HepG2 (cell line): Measurements from ENCODE around the gene HMBS. TPM values are rescaled to one million over a fixed set of nuclear protein-coding genes. Genes with fewer than 3 reads are reported as not detected.

Experiments used
- BCL6 ChIP-seq: IDR thresholded peaks from 2 replicates; pipeline ENCODE4 v1.6.1; 2016; ENCODE audit warnings: missing genetic modification reagents, missing compliant biosample characterization
- CBX2 ChIP-seq, 2 experiments: fragments of 200-600 bp in 1 of 2; sonication (generic); formaldehyde crosslinking in 1 of 2; IDR thresholded peaks; 2 replicates each; pipeline versions ENCODE4 v1.7.0 to v1.8.1; 2018 to 2022; ENCODE audit warnings: low read depth in 2 of 2, low read length in 1 of 2, mild to moderate bottlenecking in 1 of 2, missing genetic modification reagents in 1 of 2
- ETV5 ChIP-seq: IDR thresholded peaks from 2 replicates; pipeline ENCODE4 v1.6.1; 2018; ENCODE audit warnings: missing biosample characterization, missing genetic modification reagents, inconsistent platforms, borderline replicate concordance
- IKZF1 ChIP-seq: fragments of 450-650 bp; IDR thresholded peaks from 2 replicates; pipeline ENCODE4 v1.7.1; 2016
- MEF2D ChIP-seq: sonication (generic); formaldehyde crosslinking; IDR thresholded peaks from 2 replicates; pipeline ENCODE4 v1.5.1; 2020; ENCODE audit warnings: mild to moderate bottlenecking, missing genetic modification reagents
- MLX ChIP-seq: IDR thresholded peaks from 2 replicates; pipeline ENCODE4 v1.6.1; 2016
- NCOA2 ChIP-seq: sonication (generic); formaldehyde crosslinking; IDR thresholded peaks from 2 replicates; pipeline ENCODE4 v1.8.0; 2022; ENCODE audit warnings: inconsistent platforms
- NFIC ChIP-seq: IDR thresholded peaks from 2 replicates; pipeline ENCODE4 v1.6.1; 2012; ENCODE audit warnings: mild to moderate bottlenecking, low read length, inconsistent platforms
- NONO ChIP-seq, 2 experiments: fragments of 450-650 bp in 1 of 2; sonication (generic) in 1 of 2; formaldehyde crosslinking in 1 of 2; IDR thresholded peaks in 1 of 2; conservative IDR thresholded peaks in 1 of 2; 2 replicates each; pipeline versions ENCODE4 v1.6.1 to v1.8.0; 2017 to 2022; ENCODE audit warnings: mild to moderate bottlenecking in 1 of 2, missing genetic modification reagents in 1 of 2, moderate library complexity in 1 of 2
- RAD51 ChIP-seq: fragments of 450-650 bp; IDR thresholded peaks from 2 replicates; pipeline ENCODE4 v1.6.1; 2016; ENCODE audit warnings: borderline replicate concordance
- RARG ChIP-seq: sonication (generic); formaldehyde crosslinking; IDR thresholded peaks from 2 replicates; pipeline ENCODE4 v1.4.0; 2020; ENCODE audit warnings: low read depth, mild to moderate bottlenecking, missing genetic modification reagents
- RFXANK ChIP-seq: IDR thresholded peaks from 2 replicates; pipeline ENCODE4 v1.6.1; 2016
- SP2 ChIP-seq: sonication (generic); formaldehyde crosslinking; IDR thresholded peaks from 2 replicates; pipeline ENCODE4 v1.5.1; 2020; ENCODE audit warnings: mild to moderate bottlenecking, missing genetic modification reagents
- ZNF121 ChIP-seq: sonication (generic); formaldehyde crosslinking; IDR thresholded peaks from 2 replicates; pipeline ENCODE4 v1.5.0; 2020; ENCODE audit warnings: mild to moderate bottlenecking, missing genetic modification reagents
- ZNF362 ChIP-seq: sonication (generic); formaldehyde crosslinking; IDR thresholded peaks from 2 replicates; pipeline ENCODE4 v1.4.0; 2020; ENCODE audit warnings: missing genetic modification reagents, mild to moderate bottlenecking, borderline replicate concordance
- ZNF367 ChIP-seq: sonication (generic); formaldehyde crosslinking; IDR thresholded peaks from 2 replicates; pipeline ENCODE4 v1.4.0; 2020; ENCODE audit warnings: missing genetic modification reagents, borderline replicate concordance
- ZNF441 ChIP-seq: sonication (generic); formaldehyde crosslinking; IDR thresholded peaks from 2 replicates; pipeline ENCODE4 v1.7.0; 2021; ENCODE audit warnings: missing genetic modification reagents, borderline replicate concordance
- ZNF557 ChIP-seq: sonication (generic); formaldehyde crosslinking; IDR thresholded peaks from 2 replicates; pipeline ENCODE4 v1.4.0; 2020; ENCODE audit warnings: missing genetic modification reagents
- ZNF562 ChIP-seq: sonication (generic); formaldehyde crosslinking; IDR thresholded peaks from 2 replicates; pipeline ENCODE4 v1.8.0; 2022; ENCODE audit warnings: missing genetic modification reagents, borderline replicate concordance
- ZNF570 ChIP-seq: sonication (generic); formaldehyde crosslinking; IDR thresholded peaks from 2 replicates; pipeline ENCODE4 v1.4.0; 2020; ENCODE audit warnings: mild to moderate bottlenecking, missing genetic modification reagents, borderline replicate concordance
- polyA plus RNA-seq, 8 experiments: library from polyadenylated mRNA; depleted of rRNA in 3 of 8; stranded (reverse) in 7 of 8; unstranded in 1 of 8; fragments of >200 nt; fragmentation: Illumina TruSeq in 4 of 8; extraction: Trizol in 4 of 8; gene quantifications; 2 replicates each; pipeline versions ENCODE4 v1.2.1 to v1.2.3, GENCODE V29; 2011 to 2016; ENCODE audit warnings: low read depth in 4 of 8, missing spikeins in 1 of 8, mixed read lengths in 1 of 8; ENCODE audit not compliant: insufficient read depth in 1 of 8
- total RNA-seq, 5 experiments: library from RNA; depleted of rRNA; stranded (reverse); fragments of >200 nt; fragmentation: Illumina TruSeq; extraction: Trizol; gene quantifications; 2 replicates each; pipeline ENCODE4 v1.2.3, GENCODE V29; 2016; ENCODE audit warnings: low read depth in 1 of 5
- TF ChIP-seq, protein P1 (sequence below): sonication (generic); formaldehyde crosslinking; IDR thresholded peaks from 2 replicates; pipeline ENCODE4 v1.4.0; 2020; ENCODE audit warnings: missing genetic modification reagents, borderline replicate concordance
- TF ChIP-seq, protein P2 (sequence below): sonication (generic); formaldehyde crosslinking; conservative IDR thresholded peaks from 2 replicates; pipeline ENCODE4 v1.8.1; 2023; ENCODE audit warnings: missing genetic modification reagents
- TF ChIP-seq, protein P3 (sequence below): IDR thresholded peaks from 2 replicates; pipeline ENCODE4 v1.6.1; 2016; ENCODE audit warnings: low read depth

HMBS gene
- total and polyA plus RNA-seq, 2 of the 13 experiments (the other 11 are each of a cell fraction or from before 2014, with no cell fraction given), result 9.4 to 46.9 TPM

DNA sequence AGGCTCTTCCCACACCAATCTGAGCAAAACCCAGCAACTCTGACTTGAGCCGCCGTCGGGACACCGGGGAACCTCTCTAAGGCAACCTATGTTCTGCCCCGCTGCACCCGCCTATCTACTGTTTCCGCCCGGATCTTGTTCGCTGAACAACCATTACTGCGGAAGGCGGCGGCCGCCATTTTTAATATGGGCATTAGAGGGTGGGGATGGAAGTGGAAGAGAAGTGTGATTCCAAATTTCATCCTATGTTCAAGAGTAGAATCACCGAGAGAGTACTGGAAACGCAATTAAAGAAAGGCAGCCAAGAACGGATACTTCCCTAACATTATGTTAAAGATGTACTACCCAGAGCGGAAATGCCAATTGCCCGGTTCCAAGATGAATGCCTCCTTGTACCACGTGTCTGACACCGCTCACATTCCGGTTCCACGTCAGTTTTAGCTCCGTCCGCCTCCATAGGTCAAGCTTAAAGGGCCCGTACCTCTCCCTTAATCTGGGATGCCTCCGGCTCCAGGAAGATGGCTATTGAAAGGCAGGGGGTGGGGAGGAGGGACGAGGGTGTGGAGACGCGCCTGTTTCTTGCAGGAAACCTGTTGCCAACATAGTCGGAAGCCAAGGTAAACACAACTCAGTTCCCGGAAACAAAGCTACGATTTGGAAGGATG lies 17.2 kb downstream of the HMBS start, which contains the start of gene DPAGT1 (continued):
- TF ChIP-seq, protein P1, sequence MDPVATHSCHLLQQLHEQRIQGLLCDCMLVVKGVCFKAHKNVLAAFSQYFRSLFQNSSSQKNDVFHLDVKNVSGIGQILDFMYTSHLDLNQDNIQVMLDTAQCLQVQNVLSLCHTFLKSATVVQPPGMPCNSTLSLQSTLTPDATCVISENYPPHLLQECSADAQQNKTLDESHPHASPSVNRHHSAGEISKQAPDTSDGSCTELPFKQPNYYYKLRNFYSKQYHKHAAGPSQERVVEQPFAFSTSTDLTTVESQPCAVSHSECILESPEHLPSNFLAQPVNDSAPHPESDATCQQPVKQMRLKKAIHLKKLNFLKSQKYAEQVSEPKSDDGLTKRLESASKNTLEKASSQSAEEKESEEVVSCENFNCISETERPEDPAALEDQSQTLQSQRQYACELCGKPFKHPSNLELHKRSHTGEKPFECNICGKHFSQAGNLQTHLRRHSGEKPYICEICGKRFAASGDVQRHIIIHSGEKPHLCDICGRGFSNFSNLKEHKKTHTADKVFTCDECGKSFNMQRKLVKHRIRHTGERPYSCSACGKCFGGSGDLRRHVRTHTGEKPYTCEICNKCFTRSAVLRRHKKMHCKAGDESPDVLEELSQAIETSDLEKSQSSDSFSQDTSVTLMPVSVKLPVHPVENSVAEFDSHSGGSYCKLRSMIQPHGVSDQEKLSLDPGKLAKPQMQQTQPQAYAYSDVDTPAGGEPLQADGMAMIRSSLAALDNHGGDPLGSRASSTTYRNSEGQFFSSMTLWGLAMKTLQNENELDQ (CRISPR knock-in tag), result no peak
- TF ChIP-seq NONO (IDR thresholded peaks at IDR 0.05) (no peak), NONO (CRISPR knock-in tag; conservative IDR thresholded peaks at IDR 0.05) (peak; percentile 61), SP2 (CRISPR knock-in tag) (no peak; the same call in 1 of the 2 replicates), MLX (CRISPR knock-in tag) (no peak), ZNF367 (CRISPR knock-in tag) (no peak), ZNF570 (CRISPR knock-in tag) (no peak), NCOA2 (CRISPR knock-in tag) (no peak; the same call in 1 of the 2 replicates), ZNF121 (CRISPR knock-in tag) (peak; percentile 22; the same call in 1 of the 2 replicates), ETV5 (CRISPR knock-in tag) (peak; percentile 49), NFIC (no peak), IKZF1 (no peak), ZNF362 (0 out of 2 replicates have a peak, but pooled peaks have one; percentile 12), RARG (CRISPR knock-in tag) (no peak), ZNF441 (no peak), ZNF557 (CRISPR knock-in tag) (0 out of 2 replicates have a peak, but pooled peaks have one; percentile 31), ZNF562 (no peak), BCL6 (CRISPR knock-in tag) (no peak), RAD51 (peak; percentile 80), CBX2 (IDR thresholded peaks at IDR 0.05; ENCODE audit: low read depth, low read length) (no peak), CBX2 (CRISPR knock-in tag; IDR thresholded peaks at IDR 0.05; ENCODE audit: low read depth) (no peak), RFXANK (CRISPR knock-in tag) (no peak), MEF2D (CRISPR knock-in tag) (0 out of 2 replicates have a peak, but pooled peaks have one; percentile 41)
- TF ChIP-seq, protein P2, sequence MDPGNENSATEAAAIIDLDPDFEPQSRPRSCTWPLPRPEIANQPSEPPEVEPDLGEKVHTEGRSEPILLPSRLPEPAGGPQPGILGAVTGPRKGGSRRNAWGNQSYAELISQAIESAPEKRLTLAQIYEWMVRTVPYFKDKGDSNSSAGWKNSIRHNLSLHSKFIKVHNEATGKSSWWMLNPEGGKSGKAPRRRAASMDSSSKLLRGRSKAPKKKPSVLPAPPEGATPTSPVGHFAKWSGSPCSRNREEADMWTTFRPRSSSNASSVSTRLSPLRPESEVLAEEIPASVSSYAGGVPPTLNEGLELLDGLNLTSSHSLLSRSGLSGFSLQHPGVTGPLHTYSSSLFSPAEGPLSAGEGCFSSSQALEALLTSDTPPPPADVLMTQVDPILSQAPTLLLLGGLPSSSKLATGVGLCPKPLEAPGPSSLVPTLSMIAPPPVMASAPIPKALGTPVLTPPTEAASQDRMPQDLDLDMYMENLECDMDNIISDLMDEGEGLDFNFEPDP (CRISPR knock-in tag), result no peak
- TF ChIP-seq, protein P3, sequence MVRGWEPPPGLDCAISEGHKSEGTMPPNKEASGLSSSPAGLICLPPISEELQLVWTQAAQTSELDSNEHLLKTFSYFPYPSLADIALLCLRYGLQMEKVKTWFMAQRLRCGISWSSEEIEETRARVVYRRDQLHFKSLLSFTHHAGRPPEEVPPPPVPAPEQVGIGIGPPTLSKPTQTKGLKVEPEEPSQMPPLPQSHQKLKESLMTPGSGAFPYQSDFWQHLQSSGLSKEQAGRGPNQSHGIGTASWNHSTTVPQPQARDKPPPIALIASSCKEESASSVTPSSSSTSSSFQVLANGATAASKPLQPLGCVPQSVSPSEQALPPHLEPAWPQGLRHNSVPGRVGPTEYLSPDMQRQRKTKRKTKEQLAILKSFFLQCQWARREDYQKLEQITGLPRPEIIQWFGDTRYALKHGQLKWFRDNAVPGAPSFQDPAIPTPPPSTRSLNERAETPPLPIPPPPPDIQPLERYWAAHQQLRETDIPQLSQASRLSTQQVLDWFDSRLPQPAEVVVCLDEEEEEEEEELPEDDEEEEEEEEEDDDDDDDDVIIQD (CRISPR knock-in tag), result no peak
